Superior temporal gyrus (tissue), 1 donor: ENCODE results near the gene ACTN4.
A peak's percentile ranks its signal among the peaks of the same experiment; 100 is the strongest.

Experiments
- DNase-seq: peaks from one replicate; pipeline ENCODE4 v3.0.0-alpha.2; 2016; ENCODE audit errors: extremely low spot score

Gene ACTN4

GRCh38 chr19:38660724-38661123 is 13.3 kb downstream of the ACTN4 start:
- DNase-seq = no peak

- DNase-seq = no peak
Observed at GRCh38 chr19:38661136-38661535, 13.7 kb downstream of the ACTN4 start.

GRCh38 chr19:38661996-38662395 is 14.5 kb downstream of the ACTN4 start:
- no peak for DNase-seq

- DNase-seq = no peak
Observed at GRCh38 chr19:38662537-38663155, 15.2 kb downstream of the ACTN4 start.

GRCh38 chr19:38663156-38663651 is 15.8 kb downstream of the ACTN4 start:
- DNase-seq = no peak

GRCh38 chr19:38663957-38664502 is 16.6 kb downstream of the ACTN4 start:
- DNase-seq = peak; percentile 78

GRCh38 chr19:38664503-38665211 is 17.2 kb downstream of the ACTN4 start:
- DNase-seq = no peak

GRCh38 chr19:38665219-38665931 is 17.9 kb downstream of the ACTN4 start:
- no peak for DNase-seq

- no peak for DNase-seq
Observed at GRCh38 chr19:38665950-38666662, 18.7 kb downstream of the ACTN4 start.

GRCh38 chr19:38666663-38667511 is 19.4 kb downstream of the ACTN4 start:
- no peak for DNase-seq

GRCh38 chr19:38667661-38668171 is 20.3 kb downstream of the ACTN4 start:
- no peak for DNase-seq

GRCh38 chr19:38669552-38669951 is 22.1 kb downstream of the ACTN4 start:
- DNase-seq = no peak

- no peak for DNase-seq
Observed at GRCh38 chr19:38670921-38671398, 23.5 kb downstream of the ACTN4 start.

GRCh38 chr19:38671654-38672053 is 24.2 kb downstream of the ACTN4 start:
- no peak for DNase-seq

GRCh38 chr19:38673030-38673429 is 25.6 kb downstream of the ACTN4 start:
- DNase-seq = no peak

- no peak for DNase-seq
Observed at GRCh38 chr19:38674388-38675171, 27.1 kb downstream of the ACTN4 start.

- no peak for DNase-seq
Observed at GRCh38 chr19:38675611-38676010, 28.2 kb downstream of the ACTN4 start.

GRCh38 chr19:38676023-38676877 is 28.8 kb downstream of the ACTN4 start:
- no peak for DNase-seq
